Mucosa of descending colon (tissue), 3 donors: ENCODE measurements around the gene MGST3. TPM values are rescaled to one million over a fixed set of nuclear protein-coding genes. Genes with fewer than 3 reads are reported as not detected.

Source experiments
- ATAC-seq: fragments of 200-7000 bp; cut with Tn5 transposase; one replicate; pipeline ENCODE4 v1.9.1; 2020; ENCODE audit warnings: mild to moderate bottlenecking, moderate library complexity
- DNase-seq, 3 donors: peaks; one replicate each; pipeline ENCODE4 v3.0.0-alpha.2; 2020
- H3K36me3 ChIP-seq: fragments of 200-600 bp; one replicate; pipeline ENCODE4 v1.8.0; 2021; ENCODE audit warnings: low read depth, mild to moderate bottlenecking
- H3K4me1 ChIP-seq: fragments of 200-600 bp; one replicate; pipeline ENCODE4 v1.8.0; 2021; ENCODE audit warnings: low read depth, mild to moderate bottlenecking
- H3K4me3 ChIP-seq: fragments of 200-600 bp; one replicate; pipeline ENCODE4 v1.8.0; 2021; ENCODE audit warnings: mild to moderate bottlenecking
- H3K9me3 ChIP-seq: fragments of 200-600 bp; one replicate; pipeline ENCODE4 v1.8.0; 2021; ENCODE audit warnings: mild to moderate bottlenecking
- CTCF ChIP-seq: fragments of 200-600 bp; IDR thresholded peaks from one replicate; pipeline ENCODE4 v1.8.0; 2022; ENCODE audit warnings: antibody characterized with exemption, mild to moderate bottlenecking
- intact Hi-C, 2 donors: fragments of 100-400 bp; cut with DNase I in 1 of 2; cut with micrococcal nuclease in 1 of 2; formaldehyde crosslinking; loops; one replicate each; pipeline versions ENCODE4 v1.11.0 to v1.11.1; 2022; cut with DNase I, micrococcal nuclease
- total RNA-seq, 3 donors: library from RNA; stranded (reverse); fragmentation: NEBNext Ultra II Directional in 2 of 3; extraction: Animal tissue kit (Norgen Biotek cat#: 25700) in 2 of 3; gene quantifications; one replicate each; pipeline versions ENCODE4 v1.2.1 to v1.2.4, GENCODE V29; 2021 to 2023
- donor health status: DM: no; HTN: no; CAD: no; lungs with moderate emphysema.
- donor health status: DM: no; HTN: no; CAD: no.
- donor health status: DM: no; HTN: yes; CAD: no.

Gene MGST3
- total RNA-seq, 3 donors from 2014 or later = 236 to 436 (median 367) TPM

GRCh38 chr1:165629848-165630628 is 996 bp upstream of the MGST3 start:
- no peaks in the 10 kb centered on the region for H3K36me3 ChIP-seq
- no peaks in the 10 kb centered on the region for H3K9me3 ChIP-seq
- H3K4me1 ChIP-seq = peaks cover 37% of the 10 kb centered on the region
- ATAC-seq (peak; percentile 6), DNase-seq (no peak)
- peak overlapping the region; percentile 43 for H3K4me3 ChIP-seq
- intact Hi-C loops = no loop called here
- TF ChIP-seq CTCF = no peak

DNA sequence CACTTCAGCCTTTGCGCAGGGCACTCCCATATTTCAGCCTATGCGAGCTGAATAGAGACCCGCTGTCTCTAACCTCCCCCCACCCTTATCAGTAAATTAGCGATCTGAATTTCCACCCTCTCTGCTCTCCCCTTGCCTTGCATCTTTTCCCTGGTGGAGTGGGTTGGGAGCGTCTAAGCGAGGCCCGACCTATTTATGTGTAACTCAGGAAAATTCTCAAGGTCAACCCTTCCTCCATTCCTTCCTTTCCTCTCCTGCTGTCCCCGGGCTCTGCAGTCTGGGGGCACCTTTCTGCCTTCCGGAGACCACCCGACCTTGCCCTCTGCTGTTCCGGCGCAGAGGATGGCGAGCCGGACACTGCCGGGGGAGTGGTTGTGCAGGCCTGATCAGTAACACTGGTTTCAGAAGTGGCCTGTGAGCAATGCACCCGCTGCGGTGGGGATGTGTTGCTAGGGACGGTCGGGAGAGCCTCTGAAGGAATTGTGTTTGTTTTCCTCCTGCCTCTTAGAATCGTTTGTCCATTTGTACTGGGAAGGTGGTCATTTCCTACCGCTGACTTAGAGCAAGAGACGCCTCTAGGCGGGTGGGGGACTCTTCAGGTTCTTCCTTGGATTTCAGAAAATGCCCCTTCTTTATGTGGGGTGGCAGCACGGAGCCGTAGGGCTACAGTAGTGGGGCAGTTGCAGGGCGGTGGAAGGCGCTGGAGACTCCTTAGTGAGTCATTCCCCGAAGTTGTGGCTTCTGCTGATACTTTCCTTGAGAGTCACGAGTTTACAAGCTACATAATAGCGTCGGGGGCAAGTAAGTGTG is 513 bp downstream of the MGST3 start:
- DNase-seq (peak; percentile 64 to 76 (median 72)), ATAC-seq (peak; percentile 59)
- Histone ChIP-seq H3K4me1 (peaks cover 37% of the 10 kb centered on the region), H3K9me3 (no peaks in the 10 kb centered on the region), H3K4me3 (peak overlapping the region; percentile 43), H3K36me3 (no peaks in the 10 kb centered on the region)
- intact Hi-C loops = no loop called here
- TF ChIP-seq CTCF = no peak

DNA sequence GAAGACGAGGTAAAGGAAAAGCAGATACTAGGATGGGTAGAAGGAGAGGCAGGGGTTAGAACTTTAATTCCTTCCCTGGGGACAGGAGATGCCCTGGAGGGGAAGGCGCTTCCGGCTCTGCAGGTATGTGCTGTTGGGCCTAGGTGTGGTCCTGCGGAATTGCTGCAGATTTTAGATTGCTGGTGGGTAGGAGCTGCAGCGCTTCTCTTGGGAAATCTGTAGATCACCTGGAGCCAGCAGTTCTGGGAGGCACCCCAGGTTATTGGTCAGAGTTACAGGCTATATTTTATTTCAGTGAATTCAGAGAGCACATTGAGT is 1.1 kb downstream of the MGST3 start:
- no peak for TF ChIP-seq CTCF
- DNase-seq (peak; percentile 65), ATAC-seq (peak; percentile 26)
- Histone ChIP-seq H3K36me3 (no peaks in the 10 kb centered on the region), H3K4me1 (peaks cover 37% of the 10 kb centered on the region), H3K9me3 (no peaks in the 10 kb centered on the region), H3K4me3 (peak overlapping the region; percentile 43)
- intact Hi-C loops = no loop called here

DNA sequence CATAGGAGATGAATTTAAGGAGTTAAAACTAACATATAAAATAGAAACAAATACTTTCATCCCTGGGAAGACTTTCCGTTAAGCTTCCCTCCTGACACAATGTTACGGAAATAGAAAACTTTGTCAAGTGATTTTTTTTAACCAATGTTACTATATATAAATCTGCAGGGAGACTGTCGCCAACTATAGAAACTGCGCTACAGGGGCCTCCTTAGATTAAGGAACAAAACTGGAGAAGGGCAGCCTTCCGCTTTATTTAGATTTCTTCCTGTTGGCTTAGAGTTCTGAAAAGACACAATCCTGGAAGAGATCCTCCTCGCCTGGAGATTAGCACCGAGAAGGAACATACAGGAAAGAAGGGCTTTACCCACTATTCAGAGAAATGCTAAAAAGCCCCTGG is 1.5 kb downstream of the MGST3 start:
- intact Hi-C loops = no loop called here
- no peaks in the 10 kb centered on the region for H3K36me3 ChIP-seq
- TF ChIP-seq CTCF = no peak
- peaks cover 37% of the 10 kb centered on the region for H3K4me1 ChIP-seq
- DNase-seq (no peak), ATAC-seq (no peak)
- no peak overlapping the region for H3K4me3 ChIP-seq
- no peaks in the 10 kb centered on the region for H3K9me3 ChIP-seq

GRCh38 chr1:165633614-165634013 is 2.6 kb downstream of the MGST3 start:
- TF ChIP-seq CTCF = no peak
- DNase-seq (no peak), ATAC-seq (no peak)
- no peaks in the 10 kb centered on the region for H3K9me3 ChIP-seq
- intact Hi-C loops = no loop called here
- no peak overlapping the region for H3K4me3 ChIP-seq
- H3K4me1 ChIP-seq = peaks cover 30% of the 10 kb centered on the region
- no peaks in the 10 kb centered on the region for H3K36me3 ChIP-seq
